Gastrocnemius medialis (tissue), 4 donors: ENCODE measurements around the gene FANCC. TPM values are rescaled to one million over a fixed set of nuclear protein-coding genes. Genes with fewer than 3 reads are reported as not detected.

Experiments
- ATAC-seq, 2 donors: fragments of 150-250 bp; one replicate each; pipeline ENCODE4 v1.9.1; 2016
- DNase-seq, 2 donors: peaks; one replicate each; pipeline ENCODE4 v3.0.0-alpha.2; 2019
- H3K27ac ChIP-seq, 4 donors: fragments of 200-600 bp; sonication (generic); 1 replicate in 1 of 4; 2 replicates in 3 of 4; pipeline ENCODE4 v1.5.1; 2016 to 2018; ENCODE audit warnings: mild to moderate bottlenecking in 2 of 4, moderate library complexity in 1 of 4
- H3K27me3 ChIP-seq, 3 donors: fragments of 200-600 bp; sonication (generic) in 2 of 3; 1 replicate in 1 of 3; 2 replicates in 2 of 3; pipeline versions ENCODE4 v1.5.1 to v1.6.0; 2016 to 2019; ENCODE audit warnings: mild to moderate bottlenecking in 1 of 3, moderate library complexity in 1 of 3
- H3K36me3 ChIP-seq, 2 donors: fragments of 200-600 bp; sonication (generic) in 1 of 2; one replicate each; pipeline ENCODE4 v1.5.1; 2017 to 2018
- H3K4me1 ChIP-seq, 2 donors: fragments of 200-600 bp; sonication (generic) in 1 of 2; one replicate each; pipeline ENCODE4 v1.5.1; 2016 to 2017; ENCODE audit warnings: mild to moderate bottlenecking in 2 of 2
- H3K4me3 ChIP-seq, 4 donors: fragments of 200-600 bp; sonication (generic) in 3 of 4; 1 replicate in 1 of 4; 2 replicates in 3 of 4; pipeline ENCODE4 v1.5.1; 2016 to 2019; ENCODE audit warnings: mild to moderate bottlenecking in 2 of 4
- H3K9me3 ChIP-seq, 3 donors: fragments of 200-600 bp; sonication (generic) in 2 of 3; 1 replicate in 1 of 3; 2 replicates in 2 of 3; pipeline ENCODE4 v1.5.1; 2016 to 2019
- CTCF ChIP-seq, 5 experiments: fragments of 450-650 bp in 3 of 5; fragments of 200-600 bp in 2 of 5; sonication (generic) in 2 of 5; IDR thresholded peaks in 4 of 5; conservative IDR thresholded peaks in 1 of 5; 1 replicate in 4 of 5; 2 replicates in 1 of 5; pipeline ENCODE4 v1.5.1; 2016 to 2019; ENCODE audit warnings: antibody characterized with exemption in 5 of 5, mild to moderate bottlenecking in 3 of 5, moderate library complexity in 3 of 5
- POLR2A ChIP-seq, 2 donors: fragments of 450-650 bp; IDR thresholded peaks; one replicate each; pipeline ENCODE4 v1.6.1; 2017; ENCODE audit warnings: antibody characterized with exemption in 2 of 2, mild to moderate bottlenecking in 2 of 2, moderate library complexity in 2 of 2
- in situ Hi-C, 4 donors: fragments of 200-750 bp; cut with MboI; loops; one replicate each; pipeline versions ENCODE4 v1.15.0 to v1.8.0; 2017; ENCODE audit warnings: low sequenced_read_pairs in 4 of 4
- intact Hi-C: fragments of 100-400 bp; cut with DNase I; formaldehyde crosslinking; loops from one replicate; pipeline ENCODE4 v1.15.1; 2023; ENCODE audit warnings: low total_unique reads
- microRNA counts, 2 donors: library from miRNA; unstranded; fragments of <30 nt; microRNA quantifications; one replicate each; lab custom pipeline; 2016
- microRNA-seq, 2 donors: library from miRNA; unstranded; fragments of <30 nt; microRNA quantifications; one replicate each; pipeline ENCODE4, GENCODE V29; 2016; ENCODE audit warnings: borderline replicate concordance in 2 of 2
- total RNA-seq, 4 donors: library from RNA; depleted of rRNA; stranded (reverse); fragments of >200 nt; gene quantifications; one replicate each; pipeline versions ENCODE4 v1.1.0 to v1.2.3, GENCODE V29; 2016

FANCC gene
- total RNA-seq, 4 donors from 2014 or later, result 1.2 to 4.8 (median 2.5) TPM

- no peak for TF ChIP-seq CTCF (IDR thresholded peaks at IDR 0.05 in 4 of 5, conservative IDR thresholded peaks at IDR 0.05 in 1 of 5)
- TF ChIP-seq POLR2A (IDR thresholded peaks at IDR 0.05), result no peak
- no peaks in the 10 kb centered on the region for H3K27me3 ChIP-seq
- in situ Hi-C loops (no loop called here), intact Hi-C loops (no loop called here)
- DNase-seq, result no peak
- H3K27ac ChIP-seq, result peak overlapping the region; percentile 85 to 96 (median 91)
- H3K4me1 ChIP-seq, result peaks cover 81 to 84% of the 10 kb centered on the region in 2 donors
- H3K9me3 ChIP-seq, result no peaks in the 10 kb centered on the region
- H3K4me3 ChIP-seq, result no peak overlapping the region
- no peak for ATAC-seq
- no peaks in the 10 kb centered on the region for H3K36me3 ChIP-seq
Measured at GRCh38 chr9:95053611-95054570, 263.6 kb downstream of the FANCC start.

- TF ChIP-seq CTCF (IDR thresholded peaks at IDR 0.05 in 4 of 5, conservative IDR thresholded peaks at IDR 0.05 in 1 of 5), result no peak
- no peak for TF ChIP-seq POLR2A (IDR thresholded peaks at IDR 0.05)
- no peaks in the 10 kb centered on the region for H3K36me3 ChIP-seq
- intact Hi-C loops, result loop anchor here (2.0 kb wide), 1 partner anchor 45 kb away; no protein-coding TSS in a partner anchor
- DNase-seq, result no peak
- in situ Hi-C loops, result loop anchor here in 1 of 4 donors (25.0 kb wide), 1 partner anchor 262 kb away; no protein-coding TSS in a partner anchor
- ATAC-seq, result no peak
- peaks cover 74 to 76% of the 10 kb centered on the region in 2 donors for H3K4me1 ChIP-seq
- no peaks in the 10 kb centered on the region for H3K27me3 ChIP-seq
- H3K4me3 ChIP-seq, result peak overlapping the region in 3 of 4 donors; percentile 32 to 64 (median 63)
- no peaks in the 10 kb centered on the region for H3K9me3 ChIP-seq
- H3K27ac ChIP-seq, result peak overlapping the region; percentile 91 to 96 (median 92)
Measured at GRCh38 chr9:95049761-95050160, 267.7 kb downstream of the FANCC start.

MicroRNA genes within 50 kb of the gene (microRNA counts, 767-probe panel; counts per million panel counts)
- 11,085 to 11,566 counts per million in 2 donors for microRNA hsa-miR-23b-3p (lab: Ali Mortazavi, UCI)
- microRNA hsa-miR-27b-3p (lab: Ali Mortazavi, UCI), result 10,290 to 10,665 counts per million in 2 donors

Small RNA genes lying within 50 kb of the gene (microRNA-seq; reads per million reads assigned to microRNA genes)
- gene MIR23B (136,034 to 171,358 reads per million in 2 donors), gene MIR24-1 (0 reads per million in 2 donors), gene MIR27B (9,109 to 10,129 reads per million in 2 donors), gene MIR3074 (0 reads per million in 2 donors), gene MIR6081 (0 reads per million in 2 donors)

Other genes with a start within 250 kb of the FANCC start
- 1 to 10 TPM; 4.2 to 6.9 (median 5.2) TPM for gene PTCH1, start 199.3 kb upstream of the FANCC start, total RNA-seq